Adipose tissue (tissue), 3 donors: ENCODE data around the gene FAM216A. TPM values are rescaled to one million over a fixed set of nuclear protein-coding genes. Genes with fewer than 3 reads are reported as not detected.
"Not testable (repeated sequence)": the region's sequence is repeated elsewhere in the genome, so short reads cannot be mapped to it uniquely, and the experiment has no call there.

Source experiments
- H3K27ac ChIP-seq: one replicate; pipeline ENCODE4 v1.5.1; 2013; ENCODE audit warnings: low read depth, low read length
- WGBS, 3 donors: extraction: QIAGEN DNeasy Blood & Tissue Kit; methylation state at CpG; one replicate each; pipeline ENCODE4 v1.1.7; 2013; 5-methylcytosine and 5-hydroxymethylcytosine counted together
- polyA plus RNA-seq, 3 donors: library from polyadenylated mRNA; stranded (reverse); fragments of 200-250 nt; gene quantifications; one replicate each; pipeline ENCODE4 v1.2.3, GENCODE V29; 2013
- donor health status: healthy with polysubstance abuse.
- donor health status: Bipolar disorder and iron deficiency.
- donor health status: healthy.

Gene FAM216A
- polyA plus RNA-seq, result 10 to 100 TPM in 1 of 3 donors, 1 to 10 TPM in 2; 1.8 to 14.1 (median 4.8) TPM

- peak within 1 kb of the TSS; percentile 30 for H3K27ac ChIP-seq
- 0 to 1% (median 0%) methylated on average over 78 of the region's 78 CpGs for WGBS, 3 donors
Measured at GRCh38 chr12:110468214-110469048, at the start of gene FAM216A, which contains the start of gene GPN3. Gene FAM216A, plus strand, starts transcription at chr12:110468845. Its CDS starts 31 bp downstream, at chr12:110468876. Gene GPN3, minus strand, starts transcription at chr12:110468257. Its CDS starts 54 bp downstream, at chr12:110468203.

GRCh38 chr12:110420644-110421043, 48.0 kb upstream of the FAM216A start:
- WGBS, 3 donors, result 91 to 100% (median 98%) methylated on average over 1 of the region's 1 CpG
- not testable (repeated sequence) for H3K27ac ChIP-seq

- no peak overlapping the region for H3K27ac ChIP-seq
- WGBS, 3 donors, result 54 to 72% (median 55%) methylated on average over 3 of the region's 3 CpGs
Measured at GRCh38 chr12:110421159-110421661, 47.4 kb upstream of the FAM216A start.

- 72 to 85% (median 85%) methylated on average over 4 of the region's 4 CpGs for WGBS, 3 donors
- no peak overlapping the region for H3K27ac ChIP-seq
Measured at GRCh38 chr12:110421701-110422100, 46.9 kb upstream of the FAM216A start.

- WGBS, 3 donors, result 64 to 79% (median 73%) methylated on average over 3 of the region's 3 CpGs
- H3K27ac ChIP-seq, result no peak overlapping the region
Measured at GRCh38 chr12:110424237-110424636, 44.4 kb upstream of the FAM216A start.

- WGBS, 3 donors, result 27 to 51% (median 34%) methylated on average over 3 of the region's 3 CpGs
- no peak overlapping the region for H3K27ac ChIP-seq
Measured at GRCh38 chr12:110426406-110426805, 42.2 kb upstream of the FAM216A start.

- H3K27ac ChIP-seq, result not testable (repeated sequence)
- 81 to 96% (median 87%) methylated on average over 12 to 15 of the region's 15 CpGs for WGBS, 3 donors
Measured at GRCh38 chr12:110429676-110430075, 39.0 kb upstream of the FAM216A start.

GRCh38 chr12:110431957-110432587, 36.6 kb upstream of the FAM216A start:
- 82 to 90% (median 89%) methylated on average over 12 of the region's 12 CpGs for WGBS, 3 donors
- H3K27ac ChIP-seq, result no peak overlapping the region

GRCh38 chr12:110436231-110436630, 32.4 kb upstream of the FAM216A start:
- no peak overlapping the region for H3K27ac ChIP-seq
- 52 to 60% (median 54%) methylated on average over 2 of the region's 2 CpGs for WGBS, 3 donors

GRCh38 chr12:110444455-110444854, 24.2 kb upstream of the FAM216A start:
- H3K27ac ChIP-seq, result no peak overlapping the region

GRCh38 chr12:110449799-110450497, 18.7 kb upstream of the FAM216A start, which contains the start of gene ARPC3:
Gene ARPC3, minus strand, starts transcription at chr12:110450337. Its CDS starts 77 bp downstream, at chr12:110450260.
- 0 to 1% (median 1%) methylated on average over 48 to 51 of the region's 51 CpGs for WGBS, 3 donors
- H3K27ac ChIP-seq, result peak within 1 kb of the TSS; percentile 96

More at GRCh38 chr12:110444455-110444854, 24.2 kb upstream of the FAM216A start:
- 95 to 100% (median 98%) methylated on average over 3 of the region's 3 CpGs for WGBS, 3 donors

- H3K27ac ChIP-seq, result no peak overlapping the region
- WGBS, 3 donors, result 59 to 90% (median 61%) methylated on average over 1 of the region's 1 CpG
Measured at GRCh38 chr12:110451263-110451662, 17.4 kb upstream of the FAM216A start.

GRCh38 chr12:110453569-110454296, 14.9 kb upstream of the FAM216A start:
- WGBS, 3 donors, result 69 to 83% (median 81%) methylated on average over 4 of the region's 4 CpGs
- no peak overlapping the region for H3K27ac ChIP-seq

GRCh38 chr12:110458756-110459155, 9.9 kb upstream of the FAM216A start:
- no peak overlapping the region for H3K27ac ChIP-seq
- WGBS, 3 donors, result 87 to 94% (median 90%) methylated on average over 4 of the region's 4 CpGs

GRCh38 chr12:110461189-110461588, 7.5 kb upstream of the FAM216A start:
- 91 to 93% (median 91%) methylated on average over 5 of the region's 5 CpGs for WGBS, 3 donors
- H3K27ac ChIP-seq, result not testable (repeated sequence)

- H3K27ac ChIP-seq, result no peak overlapping the region
- WGBS, 3 donors, result 90 to 94% (median 94%) methylated on average over 2 of the region's 2 CpGs
Measured at GRCh38 chr12:110465024-110465423, 3.6 kb upstream of the FAM216A start.

GRCh38 chr12:110465765-110466164, 2.9 kb upstream of the FAM216A start:
- 88 to 95% (median 90%) methylated on average over 11 of the region's 11 CpGs for WGBS, 3 donors
- H3K27ac ChIP-seq, result not testable (repeated sequence)

- no peak overlapping the region for H3K27ac ChIP-seq
- 57 to 65% (median 59%) methylated on average over 5 of the region's 5 CpGs for WGBS, 3 donors
Measured at GRCh38 chr12:110466791-110467190, 1.9 kb upstream of the FAM216A start.
